ENCODE results near the gene CSMD2.

CSMD2 gene

DNA sequence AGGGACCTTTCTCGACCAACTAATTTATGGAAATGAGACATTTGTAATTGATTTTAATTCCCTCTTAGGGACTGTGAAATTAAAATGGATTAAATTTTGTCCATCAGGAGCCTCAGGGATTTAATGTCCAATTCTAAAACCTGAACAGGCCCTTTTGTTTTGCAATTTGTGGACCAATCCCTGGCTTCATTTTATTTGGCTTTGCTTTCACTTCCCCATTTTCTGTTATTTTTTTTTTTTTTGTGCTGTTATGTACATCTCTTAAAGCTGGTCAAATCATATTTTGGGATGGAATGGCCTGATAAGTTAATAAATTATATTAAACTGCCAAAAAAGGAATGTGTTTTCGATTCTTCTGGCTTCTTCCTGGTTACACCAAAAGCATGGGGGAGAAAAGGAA lies 663.7 kb downstream of the CSMD2 start:
- no peaks in the 10 kb centered on the region for H3K4me1 ChIP-seq (ENCODE audit: control insufficient read depth, insufficient read depth, low read length)
- H3K27ac ChIP-seq (ENCODE audit: low read depth, low read length) = no peak overlapping the region
- H3K9me3 ChIP-seq (ENCODE audit: control insufficient read depth, insufficient read depth, low read length) = 0 out of 2 replicates have a peak, but pooled peaks cover under 1% of the 10 kb centered on the region

GRCh38 chr1:33500547-33500946 lies 664.5 kb downstream of the CSMD2 start:
- no peaks in the 10 kb centered on the region for H3K27me3 ChIP-seq (ENCODE audit: control insufficient read depth, insufficient read depth, low read length)
- no peak overlapping the region for H3K9ac ChIP-seq (ENCODE audit: low read depth, low read length)
- no peak overlapping the region for H3K27ac ChIP-seq (ENCODE audit: low read depth, low read length)
- no peaks in the 10 kb centered on the region for H3K4me1 ChIP-seq (ENCODE audit: control insufficient read depth, insufficient read depth, low read length)
- H3K36me3 ChIP-seq (ENCODE audit: control insufficient read depth, insufficient read depth, low read length) = peaks cover 2% of the 10 kb centered on the region
- H3K9me3 ChIP-seq (ENCODE audit: control insufficient read depth, insufficient read depth, low read length) = peaks cover 8% of the 10 kb centered on the region
- no peak overlapping the region for H3K4me3 ChIP-seq (ENCODE audit: low read depth, low read length)

More for the DNA sequence above, 663.7 kb downstream of the CSMD2 start:
- no peak overlapping the region for H3K9ac ChIP-seq (ENCODE audit: low read depth, low read length)
- H3K36me3 ChIP-seq (ENCODE audit: control insufficient read depth, insufficient read depth, low read length) = no peaks in the 10 kb centered on the region
- no peaks in the 10 kb centered on the region for H3K27me3 ChIP-seq (ENCODE audit: control insufficient read depth, insufficient read depth, low read length)
- H3K4me3 ChIP-seq (ENCODE audit: low read depth, low read length) = no peak overlapping the region

DNA sequence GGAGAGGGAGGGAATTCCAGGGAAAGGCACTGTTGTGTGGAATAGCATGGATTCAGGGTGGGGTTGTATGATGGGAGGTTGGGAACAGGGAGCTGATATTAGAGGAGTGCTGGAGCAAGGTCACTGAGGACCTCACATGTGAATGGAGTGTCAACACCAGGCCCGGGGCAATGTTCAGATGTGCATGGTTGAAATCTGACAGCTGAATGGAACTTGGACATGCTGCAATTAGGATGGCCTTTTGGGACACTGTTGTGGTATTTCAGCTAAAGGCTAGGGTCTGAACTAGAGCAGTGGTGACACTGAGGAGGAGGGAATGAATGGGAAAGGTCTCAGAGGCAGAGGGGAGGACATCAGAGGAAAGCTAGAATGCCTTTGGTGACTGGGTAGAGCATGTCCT lies 667.6 kb downstream of the CSMD2 start:
- Histone ChIP-seq H3K9ac (ENCODE audit: low read depth, low read length) (no peak overlapping the region), H3K4me3 (ENCODE audit: low read depth, low read length) (no peak overlapping the region), H3K36me3 (ENCODE audit: control insufficient read depth, insufficient read depth, low read length) (peaks cover 21% of the 10 kb centered on the region), H3K27ac (ENCODE audit: low read depth, low read length) (no peak overlapping the region), H3K27me3 (ENCODE audit: control insufficient read depth, insufficient read depth, low read length) (no peaks in the 10 kb centered on the region), H3K9me3 (ENCODE audit: control insufficient read depth, insufficient read depth, low read length) (peaks cover 37% of the 10 kb centered on the region), H3K4me1 (ENCODE audit: control insufficient read depth, insufficient read depth, low read length) (no peaks in the 10 kb centered on the region)

DNA sequence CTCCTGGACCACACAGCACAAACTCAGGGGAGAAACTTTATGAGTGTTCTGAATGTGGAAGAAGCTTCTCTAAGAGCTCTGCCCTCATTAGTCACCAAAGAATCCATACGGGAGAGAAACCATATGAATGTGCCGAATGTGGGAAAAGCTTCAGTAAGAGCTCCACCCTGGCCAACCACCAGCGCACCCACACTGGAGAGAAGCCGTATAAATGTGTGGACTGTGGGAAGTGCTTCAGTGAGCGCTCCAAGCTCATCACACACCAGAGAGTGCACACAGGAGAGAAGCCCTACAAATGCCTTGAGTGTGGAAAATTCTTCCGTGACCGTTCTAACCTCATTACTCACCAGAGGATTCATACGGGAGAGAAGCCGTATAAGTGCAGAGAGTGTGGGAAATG lies 670.1 kb downstream of the CSMD2 start:
- H3K9me3 ChIP-seq (ENCODE audit: control insufficient read depth, insufficient read depth, low read length) = peaks cover 42% of the 10 kb centered on the region
- H3K4me1 ChIP-seq (ENCODE audit: control insufficient read depth, insufficient read depth, low read length) = no peaks in the 10 kb centered on the region
- no peak overlapping the region for H3K9ac ChIP-seq (ENCODE audit: low read depth, low read length)
- H3K4me3 ChIP-seq (ENCODE audit: low read depth, low read length) = no peak overlapping the region
- no peak overlapping the region for H3K27ac ChIP-seq (ENCODE audit: low read depth, low read length)
- H3K27me3 ChIP-seq (ENCODE audit: control insufficient read depth, insufficient read depth, low read length) = no peaks in the 10 kb centered on the region
- peaks cover 36% of the 10 kb centered on the region for H3K36me3 ChIP-seq (ENCODE audit: control insufficient read depth, insufficient read depth, low read length)

DNA sequence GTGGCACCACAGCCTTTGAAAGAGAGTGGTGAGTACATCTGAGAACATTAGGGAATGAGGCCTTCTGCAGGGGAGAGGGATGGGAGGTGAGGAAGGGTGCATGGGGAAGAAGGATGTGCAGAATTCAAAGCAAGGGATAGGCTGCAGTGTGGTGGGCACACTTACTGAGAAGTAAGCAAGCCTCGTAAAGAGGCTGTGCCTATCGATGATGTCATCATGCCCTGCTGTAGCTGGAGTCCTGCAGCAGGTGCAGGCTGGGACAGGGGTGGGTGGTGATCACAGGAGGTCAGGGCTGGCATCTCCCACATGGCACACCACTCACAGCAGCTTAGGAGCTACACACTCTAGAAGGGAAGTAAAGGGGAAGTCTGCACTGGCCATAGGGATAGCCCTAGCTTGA lies 676.4 kb downstream of the CSMD2 start:
- Histone ChIP-seq H3K27me3 (ENCODE audit: control insufficient read depth, insufficient read depth, low read length) (no peaks in the 10 kb centered on the region), H3K9ac (ENCODE audit: low read depth, low read length) (no peak overlapping the region), H3K4me1 (ENCODE audit: control insufficient read depth, insufficient read depth, low read length) (no peaks in the 10 kb centered on the region), H3K9me3 (ENCODE audit: control insufficient read depth, insufficient read depth, low read length) (peaks cover 15% of the 10 kb centered on the region), H3K36me3 (ENCODE audit: control insufficient read depth, insufficient read depth, low read length) (peaks cover 33% of the 10 kb centered on the region), H3K4me3 (ENCODE audit: low read depth, low read length) (no peak overlapping the region), H3K27ac (ENCODE audit: low read depth, low read length) (no peak overlapping the region)

DNA sequence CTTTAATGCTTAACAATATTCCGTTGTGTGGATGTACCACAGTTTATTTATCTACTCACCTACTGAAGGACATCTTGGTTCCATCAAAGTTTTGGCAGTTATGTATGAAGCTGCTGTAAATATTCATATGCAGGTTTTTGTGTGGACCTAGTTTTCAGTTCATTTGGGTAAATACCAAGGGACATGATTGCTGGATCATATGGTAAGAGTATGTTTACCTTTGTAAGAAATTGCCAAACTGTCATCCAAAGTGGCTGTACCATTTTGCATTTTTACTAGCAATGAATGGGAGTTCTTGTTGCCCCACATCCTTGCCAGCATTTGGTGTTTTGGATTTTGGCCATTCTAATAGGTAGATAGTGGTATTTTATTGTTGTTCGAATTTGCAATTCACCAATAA lies 682.6 kb downstream of the CSMD2 start:
- Histone ChIP-seq H3K27ac (ENCODE audit: low read depth, low read length) (no peak overlapping the region), H3K4me3 (ENCODE audit: low read depth, low read length) (no peak overlapping the region), H3K36me3 (ENCODE audit: control insufficient read depth, insufficient read depth, low read length) (peaks cover 7% of the 10 kb centered on the region; the same call in 1 of the 2 replicates), H3K27me3 (ENCODE audit: control insufficient read depth, insufficient read depth, low read length) (no peaks in the 10 kb centered on the region), H3K9me3 (ENCODE audit: control insufficient read depth, insufficient read depth, low read length) (no peaks in the 10 kb centered on the region), H3K9ac (ENCODE audit: low read depth, low read length) (no peak overlapping the region), H3K4me1 (ENCODE audit: control insufficient read depth, insufficient read depth, low read length) (no peaks in the 10 kb centered on the region)

DNA sequence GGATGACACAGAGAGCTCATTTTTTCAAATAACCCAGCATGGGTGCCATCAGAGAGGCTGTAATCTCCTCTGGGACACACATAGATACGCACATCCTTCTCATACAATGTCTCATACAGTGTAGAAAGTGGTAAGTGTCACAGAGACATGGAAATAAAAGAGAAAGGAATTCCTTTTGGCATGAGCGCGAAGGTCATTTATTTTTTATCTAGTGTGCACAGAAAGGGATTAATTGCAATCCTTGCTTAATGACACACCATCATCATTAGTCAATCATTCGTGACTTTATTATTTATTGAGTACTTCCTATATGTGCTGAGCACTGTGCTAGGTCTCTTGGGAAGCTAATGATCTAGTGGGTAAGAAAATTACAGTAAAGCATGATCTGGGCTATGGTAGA lies 687.6 kb downstream of the CSMD2 start:
- Histone ChIP-seq H3K36me3 (ENCODE audit: control insufficient read depth, insufficient read depth, low read length) (peaks cover 7% of the 10 kb centered on the region; the same call in 1 of the 2 replicates), H3K9me3 (ENCODE audit: control insufficient read depth, insufficient read depth, low read length) (no peaks in the 10 kb centered on the region), H3K27ac (ENCODE audit: low read depth, low read length) (no peak overlapping the region), H3K4me3 (ENCODE audit: low read depth, low read length) (no peak overlapping the region), H3K27me3 (ENCODE audit: control insufficient read depth, insufficient read depth, low read length) (no peaks in the 10 kb centered on the region), H3K9ac (ENCODE audit: low read depth, low read length) (no peak overlapping the region), H3K4me1 (ENCODE audit: control insufficient read depth, insufficient read depth, low read length) (no peaks in the 10 kb centered on the region)

GRCh38 chr1:33473900-33474299 lies 691.1 kb downstream of the CSMD2 start:
- Histone ChIP-seq H3K27me3 (ENCODE audit: control insufficient read depth, insufficient read depth, low read length) (no peaks in the 10 kb centered on the region), H3K4me1 (ENCODE audit: control insufficient read depth, insufficient read depth, low read length) (peaks cover 16% of the 10 kb centered on the region; the same call in 1 of the 2 replicates), H3K4me3 (ENCODE audit: low read depth, low read length) (no peak overlapping the region), H3K9ac (ENCODE audit: low read depth, low read length) (no peak overlapping the region), H3K27ac (ENCODE audit: low read depth, low read length) (no peak overlapping the region), H3K9me3 (ENCODE audit: control insufficient read depth, insufficient read depth, low read length) (no peaks in the 10 kb centered on the region), H3K36me3 (ENCODE audit: control insufficient read depth, insufficient read depth, low read length) (no peaks in the 10 kb centered on the region)

DNA sequence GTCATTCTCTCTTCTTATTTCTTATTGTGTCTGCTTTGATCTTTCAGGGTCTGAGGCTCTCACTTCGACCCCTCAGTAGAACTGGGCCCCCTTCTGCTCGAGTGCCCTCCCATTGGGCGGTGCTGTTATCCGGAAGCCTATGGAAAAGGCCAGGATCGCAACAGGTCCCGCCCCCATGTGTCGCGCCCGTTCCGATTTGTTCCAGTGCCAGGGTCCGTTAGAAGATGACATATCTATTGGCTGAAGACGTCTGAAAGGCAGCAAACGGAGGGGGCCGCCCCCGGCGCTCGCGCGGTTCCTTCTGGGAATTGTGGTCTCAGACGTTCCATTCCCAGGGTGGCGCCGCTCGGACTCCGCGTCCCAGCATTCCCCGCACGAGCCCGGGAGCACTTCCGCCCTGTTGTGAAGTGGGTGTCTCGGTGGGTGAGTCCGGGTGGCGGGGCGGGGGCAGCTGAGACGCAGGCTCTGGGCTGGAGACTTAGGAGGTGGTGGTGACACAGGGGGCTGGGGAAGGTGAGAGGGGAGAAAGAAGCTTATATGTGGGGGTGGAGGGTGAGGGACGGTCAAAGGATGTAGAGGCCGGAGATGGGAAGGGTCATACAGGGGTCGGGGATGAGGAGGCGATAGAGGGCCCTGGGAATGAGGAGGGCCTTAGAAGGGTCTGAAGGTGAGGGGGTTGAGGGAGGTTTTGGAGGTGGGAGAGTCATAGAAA lies 692.6 kb downstream of the CSMD2 start, which contains the start of gene ZSCAN20:
TSS of gene ZSCAN20 (plus strand) at position 377 of the 712 bp plus-strand sequence. CDS start 6,644 bp downstream, outside the sequence.
- H3K9ac ChIP-seq (ENCODE audit: low read depth, low read length) = no peak within 1 kb of the TSS
- H3K27ac ChIP-seq (ENCODE audit: low read depth, low read length) = no peak within 1 kb of the TSS
- H3K36me3 ChIP-seq (ENCODE audit: control insufficient read depth, insufficient read depth, low read length) = no peaks in the 10 kb centered on the region
- peak within 1 kb of the TSS; percentile 71 for H3K4me3 ChIP-seq (ENCODE audit: low read depth, low read length)
- no peaks in the 10 kb centered on the region for H3K9me3 ChIP-seq (ENCODE audit: control insufficient read depth, insufficient read depth, low read length)
- peaks cover 16% of the 10 kb centered on the region; the same call in 1 of the 2 replicates for H3K4me1 ChIP-seq (ENCODE audit: control insufficient read depth, insufficient read depth, low read length)
- no peaks in the 10 kb centered on the region for H3K27me3 ChIP-seq (ENCODE audit: control insufficient read depth, insufficient read depth, low read length)

- Histone ChIP-seq H3K9me3 (ENCODE audit: control insufficient read depth, insufficient read depth, low read length) (no peaks in the 10 kb centered on the region), H3K36me3 (ENCODE audit: control insufficient read depth, insufficient read depth, low read length) (no peaks in the 10 kb centered on the region), H3K27me3 (ENCODE audit: control insufficient read depth, insufficient read depth, low read length) (no peaks in the 10 kb centered on the region), H3K27ac (ENCODE audit: low read depth, low read length) (no peak overlapping the region), H3K4me3 (ENCODE audit: low read depth, low read length) (no peak overlapping the region), H3K9ac (ENCODE audit: low read depth, low read length) (no peak overlapping the region), H3K4me1 (ENCODE audit: control insufficient read depth, insufficient read depth, low read length) (peaks cover 16% of the 10 kb centered on the region; the same call in 1 of the 2 replicates)
These were observed 693.6 kb downstream of the CSMD2 start for GRCh38 chr1:33471416-33471815.

- Histone ChIP-seq H3K27me3 (ENCODE audit: control insufficient read depth, insufficient read depth, low read length) (no peaks in the 10 kb centered on the region), H3K4me1 (ENCODE audit: control insufficient read depth, insufficient read depth, low read length) (peaks cover 16% of the 10 kb centered on the region; the same call in 1 of the 2 replicates), H3K9ac (ENCODE audit: low read depth, low read length) (no peak overlapping the region), H3K9me3 (ENCODE audit: control insufficient read depth, insufficient read depth, low read length) (no peaks in the 10 kb centered on the region), H3K27ac (ENCODE audit: low read depth, low read length) (no peak overlapping the region), H3K4me3 (ENCODE audit: low read depth, low read length) (no peak overlapping the region), H3K36me3 (ENCODE audit: control insufficient read depth, insufficient read depth, low read length) (no peaks in the 10 kb centered on the region)
These were observed 694.5 kb downstream of the CSMD2 start for GRCh38 chr1:33470495-33471012.

Data from HUES48 (cell line).